Ishikawa (cell line): ENCODE results near the gene CHFR.

ENCODE experiments used
- CEBPB ChIP-seq: IDR thresholded peaks from 2 replicates; pipeline ENCODE4 v1.6.1; 2012
- CREB1 ChIP-seq: IDR thresholded peaks from 2 replicates; pipeline ENCODE4 v1.6.1; 2012; ENCODE audit warnings: low read depth
- EP300 ChIP-seq: IDR thresholded peaks from 2 replicates; pipeline ENCODE4 v1.6.1; 2012; ENCODE audit warnings: borderline replicate concordance
- FOXM1 ChIP-seq: IDR thresholded peaks from 2 replicates; pipeline ENCODE4 v1.6.1; 2012; ENCODE audit warnings: low read depth, borderline replicate concordance
- NFIC ChIP-seq: IDR thresholded peaks from 2 replicates; pipeline ENCODE4 v1.6.1; 2012
- RAD21 ChIP-seq: IDR thresholded peaks from 2 replicates; pipeline ENCODE4 v1.6.1; 2012; ENCODE audit warnings: low read depth
- TAF1 ChIP-seq: IDR thresholded peaks from 2 replicates; pipeline ENCODE4 v1.6.1; 2012; ENCODE audit warnings: low read depth, mild to moderate bottlenecking
- TCF12 ChIP-seq: IDR thresholded peaks from 2 replicates; pipeline ENCODE4 v1.6.1; 2012; ENCODE audit warnings: low read depth
- YY1 ChIP-seq: IDR thresholded peaks from 2 replicates; pipeline ENCODE4 v1.6.1; 2012; ENCODE audit warnings: low read depth
- ZBTB7A ChIP-seq: IDR thresholded peaks from 2 replicates; pipeline ENCODE4 v1.6.1; 2012; ENCODE audit warnings: low read depth
- TF ChIP-seq, protein P1 (sequence below): IDR thresholded peaks from 2 replicates; pipeline ENCODE4 v1.6.1; 2012
- TF ChIP-seq, protein P2 (sequence below): IDR thresholded peaks from 2 replicates; pipeline ENCODE4 v1.6.1; 2012; ENCODE audit warnings: low read depth, mild to moderate bottlenecking

DNA sequence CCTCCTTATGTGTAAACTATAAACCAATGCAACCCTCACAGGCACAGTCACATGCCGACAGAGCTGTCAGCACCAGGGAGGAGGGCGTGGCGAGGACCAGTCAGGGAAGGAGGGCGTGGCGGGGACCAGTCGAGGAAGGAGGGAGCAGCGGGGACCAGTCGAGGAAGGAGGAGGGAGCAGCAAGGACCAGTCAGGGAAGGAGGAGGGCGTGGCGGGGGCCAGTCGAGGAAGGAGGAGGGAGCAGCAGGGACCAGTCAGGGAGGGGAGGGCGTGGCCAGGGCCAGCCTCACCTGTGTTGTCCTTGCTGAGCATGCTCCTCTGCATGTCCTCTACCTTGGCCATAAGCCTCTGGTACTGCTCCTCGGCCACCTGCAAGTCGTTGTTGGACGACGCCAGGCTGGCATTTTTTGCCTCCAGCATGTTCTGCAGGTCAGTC, 83.0 kb downstream of the CHFR start:
- TF ChIP-seq, protein P1, sequence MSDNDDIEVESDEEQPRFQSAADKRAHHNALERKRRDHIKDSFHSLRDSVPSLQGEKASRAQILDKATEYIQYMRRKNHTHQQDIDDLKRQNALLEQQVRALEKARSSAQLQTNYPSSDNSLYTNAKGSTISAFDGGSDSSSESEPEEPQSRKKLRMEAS = peak; percentile 71
- no peak for TF ChIP-seq ZBTB7A
- TF ChIP-seq, protein P2, sequence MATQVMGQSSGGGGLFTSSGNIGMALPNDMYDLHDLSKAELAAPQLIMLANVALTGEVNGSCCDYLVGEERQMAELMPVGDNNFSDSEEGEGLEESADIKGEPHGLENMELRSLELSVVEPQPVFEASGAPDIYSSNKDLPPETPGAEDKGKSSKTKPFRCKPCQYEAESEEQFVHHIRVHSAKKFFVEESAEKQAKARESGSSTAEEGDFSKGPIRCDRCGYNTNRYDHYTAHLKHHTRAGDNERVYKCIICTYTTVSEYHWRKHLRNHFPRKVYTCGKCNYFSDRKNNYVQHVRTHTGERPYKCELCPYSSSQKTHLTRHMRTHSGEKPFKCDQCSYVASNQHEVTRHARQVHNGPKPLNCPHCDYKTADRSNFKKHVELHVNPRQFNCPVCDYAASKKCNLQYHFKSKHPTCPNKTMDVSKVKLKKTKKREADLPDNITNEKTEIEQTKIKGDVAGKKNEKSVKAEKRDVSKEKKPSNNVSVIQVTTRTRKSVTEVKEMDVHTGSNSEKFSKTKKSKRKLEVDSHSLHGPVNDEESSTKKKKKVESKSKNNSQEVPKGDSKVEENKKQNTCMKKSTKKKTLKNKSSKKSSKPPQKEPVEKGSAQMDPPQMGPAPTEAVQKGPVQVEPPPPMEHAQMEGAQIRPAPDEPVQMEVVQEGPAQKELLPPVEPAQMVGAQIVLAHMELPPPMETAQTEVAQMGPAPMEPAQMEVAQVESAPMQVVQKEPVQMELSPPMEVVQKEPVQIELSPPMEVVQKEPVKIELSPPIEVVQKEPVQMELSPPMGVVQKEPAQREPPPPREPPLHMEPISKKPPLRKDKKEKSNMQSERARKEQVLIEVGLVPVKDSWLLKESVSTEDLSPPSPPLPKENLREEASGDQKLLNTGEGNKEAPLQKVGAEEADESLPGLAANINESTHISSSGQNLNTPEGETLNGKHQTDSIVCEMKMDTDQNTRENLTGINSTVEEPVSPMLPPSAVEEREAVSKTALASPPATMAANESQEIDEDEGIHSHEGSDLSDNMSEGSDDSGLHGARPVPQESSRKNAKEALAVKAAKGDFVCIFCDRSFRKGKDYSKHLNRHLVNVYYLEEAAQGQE = no peak
- TF ChIP-seq EP300 = no peak
- no peak for TF ChIP-seq CEBPB
- no peak for TF ChIP-seq TAF1
- no peak for TF ChIP-seq TCF12
- TF ChIP-seq NFIC = no peak
- TF ChIP-seq FOXM1 = no peak
- TF ChIP-seq YY1 = no peak
- no peak for TF ChIP-seq RAD21
- TF ChIP-seq CREB1 = no peak
